SK-N-SH treated with all-trans-retinoic acid at 6 μM for 48 hours (cell line): ENCODE measurements around the gene TNKS1BP1.
"Not testable (repeated sequence)": the region's sequence is repeated elsewhere in the genome, so short reads cannot be mapped to it uniquely, and the experiment has no call there.

Experiments
- ATAC-seq: fragments of 200-7000 bp; cut with Tn5 transposase; 3 replicates; pipeline ENCODE4 v1.9.1; 2020; ENCODE audit warnings: mild to moderate bottlenecking, moderate library complexity
- ARNTL ChIP-seq: fragments of 450-650 bp; formaldehyde crosslinking; IDR thresholded peaks from 2 replicates; pipeline ENCODE4 v1.5.0; 2020; ENCODE audit warnings: low read depth, mild to moderate bottlenecking, moderate library complexity, borderline replicate concordance
- BACH2 ChIP-seq: fragments of 250-450 bp; sonication (Bioruptor Pico); IDR thresholded peaks from 2 replicates; pipeline ENCODE4 v1.9.0; 2021; ENCODE audit warnings: mild to moderate bottlenecking, borderline replicate concordance
- CSDC2 ChIP-seq: fragments of 250-450 bp; sonication (Bioruptor Pico); IDR thresholded peaks from 2 replicates; pipeline ENCODE4 v1.5.0; 2020; ENCODE audit warnings: mild to moderate bottlenecking, moderate library complexity
- ESRRG ChIP-seq: fragments of 250-450 bp; sonication (Bioruptor Pico); IDR thresholded peaks from 2 replicates; pipeline ENCODE4 v1.6.1; 2021; ENCODE audit warnings: mild to moderate bottlenecking
- GLIS3 ChIP-seq: fragments of 250-450 bp; sonication (Bioruptor Pico); IDR thresholded peaks from 2 replicates; pipeline ENCODE4 v1.5.0; 2020; ENCODE audit warnings: mild to moderate bottlenecking, moderate library complexity
- ISL1 ChIP-seq: fragments of 250-450 bp; sonication (Bioruptor Pico); IDR thresholded peaks from 2 replicates; pipeline ENCODE4 v2.1.2; 2022; ENCODE audit warnings: mild to moderate bottlenecking, moderate library complexity
- OSR1 ChIP-seq: fragments of 250-450 bp; sonication (Bioruptor Pico); IDR thresholded peaks from 2 replicates; pipeline ENCODE4 v1.8.0; 2022; ENCODE audit warnings: moderate library complexity, mild to moderate bottlenecking, inconsistent platforms
- PPARA ChIP-seq: fragments of 250-450 bp; sonication (Bioruptor Pico); IDR thresholded peaks from 2 replicates; pipeline ENCODE4 v1.5.0; 2020; ENCODE audit warnings: mild to moderate bottlenecking, borderline replicate concordance
- RARB ChIP-seq: fragments of 250-450 bp; sonication (Bioruptor Pico); IDR thresholded peaks from 2 replicates; pipeline ENCODE4 v1.8.0; 2021; ENCODE audit warnings: mild to moderate bottlenecking, moderate library complexity
- SNAI2 ChIP-seq: fragments of 250-450 bp; sonication (Bioruptor Pico); IDR thresholded peaks from 2 replicates; pipeline ENCODE4 v1.5.0; 2020; ENCODE audit warnings: mild to moderate bottlenecking, moderate library complexity
- TCF4 ChIP-seq: fragments of 250-450 bp; sonication (Bioruptor Pico); IDR thresholded peaks from 2 replicates; pipeline ENCODE4 v1.8.0; 2021; ENCODE audit warnings: mild to moderate bottlenecking, moderate library complexity, borderline replicate concordance
- TOX ChIP-seq: fragments of 250-450 bp; sonication (Bioruptor Pico); IDR thresholded peaks from 2 replicates; pipeline ENCODE4 v1.8.0; 2021; ENCODE audit warnings: mild to moderate bottlenecking, moderate library complexity, borderline replicate concordance
- ZC3H10 ChIP-seq: fragments of 250-450 bp; sonication (Bioruptor Pico); IDR thresholded peaks from 2 replicates; pipeline ENCODE4 v1.5.1; 2021; ENCODE audit warnings: mild to moderate bottlenecking, moderate library complexity
- ZFP30 ChIP-seq: fragments of 450-650 bp; formaldehyde crosslinking; IDR thresholded peaks from 2 replicates; pipeline ENCODE4 v1.5.0; 2022; ENCODE audit warnings: mild to moderate bottlenecking, moderate library complexity
- ZNF70 ChIP-seq: fragments of 450-650 bp; formaldehyde crosslinking; IDR thresholded peaks from 2 replicates; pipeline ENCODE4 v1.5.0; 2020; ENCODE audit warnings: mild to moderate bottlenecking, moderate library complexity
- ZNF8 ChIP-seq: fragments of 450-650 bp; formaldehyde crosslinking; IDR thresholded peaks from 2 replicates; pipeline ENCODE4 v1.5.0; 2020; ENCODE audit warnings: mild to moderate bottlenecking, moderate library complexity
- TF ChIP-seq, protein P1 (sequence below): fragments of 250-450 bp; sonication (Bioruptor Pico); IDR thresholded peaks from 2 replicates; pipeline ENCODE4 v1.5.0; 2020; ENCODE audit warnings: mild to moderate bottlenecking, moderate library complexity
- TF ChIP-seq, protein P2 (sequence below): fragments of 250-450 bp; sonication (Bioruptor Pico); IDR thresholded peaks from 2 replicates; pipeline ENCODE4 v1.8.0; 2020; ENCODE audit warnings: mild to moderate bottlenecking, moderate library complexity, borderline replicate concordance
- TF ChIP-seq, protein P3 (sequence below): fragments of 250-450 bp; sonication (Bioruptor Pico); IDR thresholded peaks from 2 replicates; pipeline ENCODE4 v1.5.1; 2021; ENCODE audit warnings: mild to moderate bottlenecking, moderate library complexity
- TF ChIP-seq, protein P4 (sequence below): fragments of 250-450 bp; sonication (Bioruptor Pico); IDR thresholded peaks from 2 replicates; pipeline ENCODE4 v1.5.1; 2020; ENCODE audit warnings: low read depth, mild to moderate bottlenecking, moderate library complexity

TNKS1BP1 gene

DNA sequence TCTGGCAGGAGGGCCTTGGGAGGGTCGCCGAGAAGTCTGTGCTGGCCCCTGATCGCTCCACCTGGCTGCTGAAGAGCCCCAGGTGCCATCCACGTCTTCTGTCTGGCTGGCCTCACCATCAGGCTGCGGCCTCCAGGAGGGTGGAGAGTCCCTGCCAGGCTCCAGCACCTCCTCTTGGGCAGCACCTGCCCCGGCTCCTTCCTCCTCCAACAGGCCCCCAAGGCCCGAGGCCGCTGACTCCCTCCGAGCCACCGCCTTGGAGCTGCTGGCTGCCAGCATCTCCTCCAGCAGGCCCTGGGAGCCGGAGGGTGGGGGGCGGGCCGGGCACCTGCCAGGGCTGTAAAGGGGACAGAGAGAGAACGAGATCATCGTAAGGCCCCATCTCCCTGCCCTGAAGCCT is 22.3 kb downstream of the TNKS1BP1 start (continued):
- TF ChIP-seq, protein P1, sequence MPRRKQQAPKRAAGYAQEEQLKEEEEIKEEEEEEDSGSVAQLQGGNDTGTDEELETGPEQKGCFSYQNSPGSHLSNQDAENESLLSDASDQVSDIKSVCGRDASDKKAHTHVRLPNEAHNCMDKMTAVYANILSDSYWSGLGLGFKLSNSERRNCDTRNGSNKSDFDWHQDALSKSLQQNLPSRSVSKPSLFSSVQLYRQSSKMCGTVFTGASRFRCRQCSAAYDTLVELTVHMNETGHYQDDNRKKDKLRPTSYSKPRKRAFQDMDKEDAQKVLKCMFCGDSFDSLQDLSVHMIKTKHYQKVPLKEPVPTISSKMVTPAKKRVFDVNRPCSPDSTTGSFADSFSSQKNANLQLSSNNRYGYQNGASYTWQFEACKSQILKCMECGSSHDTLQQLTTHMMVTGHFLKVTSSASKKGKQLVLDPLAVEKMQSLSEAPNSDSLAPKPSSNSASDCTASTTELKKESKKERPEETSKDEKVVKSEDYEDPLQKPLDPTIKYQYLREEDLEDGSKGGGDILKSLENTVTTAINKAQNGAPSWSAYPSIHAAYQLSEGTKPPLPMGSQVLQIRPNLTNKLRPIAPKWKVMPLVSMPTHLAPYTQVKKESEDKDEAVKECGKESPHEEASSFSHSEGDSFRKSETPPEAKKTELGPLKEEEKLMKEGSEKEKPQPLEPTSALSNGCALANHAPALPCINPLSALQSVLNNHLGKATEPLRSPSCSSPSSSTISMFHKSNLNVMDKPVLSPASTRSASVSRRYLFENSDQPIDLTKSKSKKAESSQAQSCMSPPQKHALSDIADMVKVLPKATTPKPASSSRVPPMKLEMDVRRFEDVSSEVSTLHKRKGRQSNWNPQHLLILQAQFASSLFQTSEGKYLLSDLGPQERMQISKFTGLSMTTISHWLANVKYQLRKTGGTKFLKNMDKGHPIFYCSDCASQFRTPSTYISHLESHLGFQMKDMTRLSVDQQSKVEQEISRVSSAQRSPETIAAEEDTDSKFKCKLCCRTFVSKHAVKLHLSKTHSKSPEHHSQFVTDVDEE (CRISPR knock-in tag), result no peak
- TF ChIP-seq, protein P2, sequence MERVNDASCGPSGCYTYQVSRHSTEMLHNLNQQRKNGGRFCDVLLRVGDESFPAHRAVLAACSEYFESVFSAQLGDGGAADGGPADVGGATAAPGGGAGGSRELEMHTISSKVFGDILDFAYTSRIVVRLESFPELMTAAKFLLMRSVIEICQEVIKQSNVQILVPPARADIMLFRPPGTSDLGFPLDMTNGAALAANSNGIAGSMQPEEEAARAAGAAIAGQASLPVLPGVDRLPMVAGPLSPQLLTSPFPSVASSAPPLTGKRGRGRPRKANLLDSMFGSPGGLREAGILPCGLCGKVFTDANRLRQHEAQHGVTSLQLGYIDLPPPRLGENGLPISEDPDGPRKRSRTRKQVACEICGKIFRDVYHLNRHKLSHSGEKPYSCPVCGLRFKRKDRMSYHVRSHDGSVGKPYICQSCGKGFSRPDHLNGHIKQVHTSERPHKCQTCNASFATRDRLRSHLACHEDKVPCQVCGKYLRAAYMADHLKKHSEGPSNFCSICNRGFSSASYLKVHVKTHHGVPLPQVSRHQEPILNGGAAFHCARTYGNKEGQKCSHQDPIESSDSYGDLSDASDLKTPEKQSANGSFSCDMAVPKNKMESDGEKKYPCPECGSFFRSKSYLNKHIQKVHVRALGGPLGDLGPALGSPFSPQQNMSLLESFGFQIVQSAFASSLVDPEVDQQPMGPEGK (CRISPR knock-in tag), result no peak
- no peak for TF ChIP-seq ZC3H10 (CRISPR knock-in tag)
- TF ChIP-seq, all 23 proteins: peak for 0

DNA sequence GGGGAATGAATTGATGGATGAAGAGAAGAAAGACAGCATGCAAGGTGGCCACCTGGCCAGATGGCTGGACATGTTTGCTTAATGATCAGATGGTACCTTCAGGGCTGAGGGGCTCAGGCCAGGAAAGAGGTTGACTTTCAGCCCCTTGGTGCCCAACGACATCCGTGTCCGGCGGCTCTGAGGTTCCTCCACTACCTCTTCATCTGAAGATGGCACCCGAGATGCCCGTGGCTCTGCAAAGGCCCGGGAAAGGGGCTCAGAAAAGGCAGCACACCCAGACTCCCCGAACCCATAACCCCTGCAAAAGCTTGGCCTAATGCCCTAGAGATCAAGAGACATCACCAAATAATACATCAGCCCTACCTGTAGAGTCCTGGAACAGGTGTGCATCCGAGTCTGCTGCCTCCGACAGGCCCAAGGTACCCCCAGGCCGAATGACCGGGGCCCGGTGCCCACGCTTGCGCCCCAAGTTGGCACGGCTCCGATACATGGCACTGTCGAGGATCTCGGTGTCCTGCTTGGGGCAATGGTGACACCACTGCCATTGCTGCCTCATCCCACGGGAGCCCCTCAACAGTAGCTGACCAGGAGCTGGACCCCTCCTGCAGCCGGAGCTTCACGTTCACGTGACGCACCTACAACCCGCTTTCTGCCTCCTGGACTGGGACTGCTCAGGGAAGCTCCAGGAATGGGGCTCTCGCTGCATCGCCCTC is 22.9 kb downstream of the TNKS1BP1 start:
- TF ChIP-seq PPARA (CRISPR knock-in tag), result no peak
- TF ChIP-seq BACH2 (CRISPR knock-in tag), result no peak
- no peak for TF ChIP-seq GLIS3
- TF ChIP-seq ESRRG (CRISPR knock-in tag), result no peak
- TF ChIP-seq ZFP30 (CRISPR knock-in tag), result no peak
- TF ChIP-seq, protein P3, sequence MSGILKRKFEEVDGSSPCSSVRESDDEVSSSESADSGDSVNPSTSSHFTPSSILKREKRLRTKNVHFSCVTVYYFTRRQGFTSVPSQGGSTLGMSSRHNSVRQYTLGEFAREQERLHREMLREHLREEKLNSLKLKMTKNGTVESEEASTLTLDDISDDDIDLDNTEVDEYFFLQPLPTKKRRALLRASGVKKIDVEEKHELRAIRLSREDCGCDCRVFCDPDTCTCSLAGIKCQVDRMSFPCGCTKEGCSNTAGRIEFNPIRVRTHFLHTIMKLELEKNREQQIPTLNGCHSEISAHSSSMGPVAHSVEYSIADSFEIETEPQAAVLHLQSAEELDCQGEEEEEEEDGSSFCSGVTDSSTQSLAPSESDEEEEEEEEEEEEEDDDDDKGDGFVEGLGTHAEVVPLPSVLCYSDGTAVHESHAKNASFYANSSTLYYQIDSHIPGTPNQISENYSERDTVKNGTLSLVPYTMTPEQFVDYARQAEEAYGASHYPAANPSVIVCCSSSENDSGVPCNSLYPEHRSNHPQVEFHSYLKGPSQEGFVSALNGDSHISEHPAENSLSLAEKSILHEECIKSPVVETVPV (CRISPR knock-in tag), result no peak
- TF ChIP-seq ISL1 (CRISPR knock-in tag), result no peak
- TF ChIP-seq OSR1, result no peak
- TF ChIP-seq, protein P4, sequence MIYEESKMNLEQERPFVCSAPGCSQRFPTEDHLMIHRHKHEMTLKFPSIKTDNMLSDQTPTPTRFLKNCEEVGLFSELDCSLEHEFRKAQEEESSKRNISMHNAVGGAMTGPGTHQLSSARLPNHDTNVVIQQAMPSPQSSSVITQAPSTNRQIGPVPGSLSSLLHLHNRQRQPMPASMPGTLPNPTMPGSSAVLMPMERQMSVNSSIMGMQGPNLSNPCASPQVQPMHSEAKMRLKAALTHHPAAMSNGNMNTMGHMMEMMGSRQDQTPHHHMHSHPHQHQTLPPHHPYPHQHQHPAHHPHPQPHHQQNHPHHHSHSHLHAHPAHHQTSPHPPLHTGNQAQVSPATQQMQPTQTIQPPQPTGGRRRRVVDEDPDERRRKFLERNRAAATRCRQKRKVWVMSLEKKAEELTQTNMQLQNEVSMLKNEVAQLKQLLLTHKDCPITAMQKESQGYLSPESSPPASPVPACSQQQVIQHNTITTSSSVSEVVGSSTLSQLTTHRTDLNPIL (CRISPR knock-in tag), result no peak
- TF ChIP-seq ZNF70 (CRISPR knock-in tag), result no peak
- no peak for TF ChIP-seq SNAI2 (CRISPR knock-in tag)

DNA sequence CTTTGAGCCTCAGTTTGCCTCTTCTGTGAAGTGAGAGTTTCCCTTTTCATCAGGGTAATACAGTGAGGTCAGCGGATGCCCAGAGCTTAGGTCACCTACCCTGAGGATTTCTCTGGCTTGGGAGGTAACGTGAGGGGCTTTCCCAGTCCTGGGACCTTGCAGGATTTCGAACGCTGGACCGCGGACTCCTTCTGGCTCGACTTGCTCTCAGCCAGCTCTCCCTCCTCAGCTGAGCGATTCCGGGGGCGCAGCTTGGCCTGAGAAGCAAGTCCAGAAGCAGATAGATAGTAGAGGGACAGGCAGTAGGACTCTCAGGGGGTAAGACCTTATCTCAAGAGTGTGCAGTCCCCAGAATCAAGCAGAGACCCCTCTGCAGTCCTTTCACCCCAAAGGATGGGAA is 24.0 kb downstream of the TNKS1BP1 start:
- no peak for ATAC-seq
- TF ChIP-seq SNAI2 (CRISPR knock-in tag) (no peak), ZFP30 (CRISPR knock-in tag) (no peak), ISL1 (CRISPR knock-in tag) (no peak), ARNTL (CRISPR knock-in tag) (no peak), TCF4 (no peak), BACH2 (CRISPR knock-in tag) (no peak), RARB (no peak), TOX (CRISPR knock-in tag) (no peak), ZNF8 (no peak)

More for the DNA sequence above, 22.9 kb downstream of the TNKS1BP1 start:
- no peak for ATAC-seq

DNA sequence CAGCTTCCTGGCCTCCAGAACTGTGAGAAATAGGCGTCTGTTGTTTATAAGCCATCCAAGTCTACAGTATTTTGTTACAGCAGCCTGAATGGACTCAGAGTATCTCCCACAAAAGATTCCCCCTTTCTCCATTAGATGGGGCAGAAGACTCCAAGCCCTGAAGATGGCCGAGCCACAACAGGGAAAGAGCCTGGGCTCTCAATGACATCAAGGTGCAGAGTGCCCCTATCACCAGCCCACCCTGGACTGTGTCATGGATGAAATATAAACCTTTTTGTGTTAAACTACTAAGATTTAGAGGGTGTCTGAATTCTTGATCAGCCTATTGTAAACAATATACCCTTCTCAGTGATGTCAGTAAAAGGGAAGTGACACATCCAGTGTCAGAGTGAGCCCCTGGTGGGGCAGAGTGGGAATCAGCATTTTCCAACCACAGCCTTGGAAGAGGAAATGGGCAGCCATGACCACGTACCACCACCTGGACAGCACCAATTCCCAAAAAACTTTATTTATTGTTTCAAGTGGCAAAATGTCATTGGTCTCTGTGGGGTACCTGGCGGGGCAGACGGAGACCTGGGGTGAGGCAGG is 25.5 kb downstream of the TNKS1BP1 start:
- no peak for TF ChIP-seq CSDC2
- TF ChIP-seq, all 23 proteins: peak for 0
- ATAC-seq, result no peak

DNA sequence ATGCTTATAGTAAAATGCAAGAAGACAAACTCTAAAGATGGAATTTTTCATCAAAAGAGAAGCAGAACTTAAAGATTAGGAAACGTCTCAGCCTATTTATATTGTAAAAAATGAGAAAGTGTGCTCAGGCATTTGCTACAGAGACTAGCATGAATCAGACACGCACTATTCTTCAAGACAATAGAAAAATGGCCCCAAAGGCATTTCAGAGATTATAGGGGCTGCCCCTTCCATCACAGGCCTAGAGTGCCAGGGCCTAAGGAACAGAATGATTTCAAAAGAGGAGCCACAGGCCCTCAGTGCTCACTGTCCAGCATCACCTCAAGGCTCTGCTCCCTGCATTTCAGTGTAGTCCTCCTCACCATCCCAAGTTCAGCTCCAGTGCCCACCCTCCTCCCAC is 27.5 kb downstream of the TNKS1BP1 start:
- no peak for TF ChIP-seq ZC3H10 (CRISPR knock-in tag)
- TF ChIP-seq OSR1, result no peak
- no peak for ATAC-seq

DNA sequence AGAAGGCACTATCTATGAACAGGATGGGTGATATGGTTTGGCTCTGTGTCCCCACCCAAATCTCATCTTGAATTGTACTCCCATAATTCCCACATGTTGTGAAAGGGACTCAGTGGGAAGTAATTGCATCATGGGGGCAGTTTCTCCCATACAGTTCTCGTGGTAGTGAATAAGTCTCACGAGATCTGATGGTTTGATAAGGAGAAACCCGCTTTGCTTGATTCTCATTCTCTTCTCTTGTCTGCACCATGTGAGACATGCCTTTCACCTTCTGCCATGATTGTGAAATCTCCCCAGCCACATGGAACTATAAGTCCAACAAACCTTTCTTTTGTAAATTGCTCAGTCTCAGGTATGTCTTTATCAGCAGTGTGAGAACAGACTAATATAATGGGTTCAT is 28.5 kb downstream of the TNKS1BP1 start:
- not testable (repeated sequence) for ATAC-seq
